Activated naive CD4-positive, alpha-beta T cell (primary cell): ENCODE measurements around the gene SPTLC2.

Experiments
- DNase-seq, 4 experiments: peaks; one replicate each; lab custom pipeline; 2025; lab: John Stamatoyannopoulos, UW

Gene SPTLC2

GRCh38 chr14:77505031-77505430 is 111.4 kb downstream of the SPTLC2 start:
- DNase-seq, result no peak

DNA sequence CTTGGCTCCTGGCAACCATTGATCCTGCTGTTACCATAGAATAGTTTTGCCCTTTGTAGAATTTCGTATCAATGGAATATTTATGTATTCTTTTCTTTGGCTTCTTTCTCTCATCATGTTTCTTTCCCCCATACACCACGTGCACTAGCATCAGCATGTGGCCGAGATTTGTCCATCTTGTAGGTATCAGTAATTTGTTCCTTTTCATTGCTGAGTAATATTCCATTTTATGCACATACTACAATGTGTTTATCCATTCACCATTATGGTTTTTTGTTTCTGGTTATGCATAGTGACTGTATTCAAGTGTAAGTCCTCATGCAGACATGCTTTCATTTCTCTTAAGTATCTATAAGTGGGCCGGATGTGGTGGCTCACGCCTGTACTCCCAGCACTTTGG is 113.3 kb downstream of the SPTLC2 start:
- no peak for DNase-seq

- DNase-seq, result no peak
Observed at GRCh38 chr14:77502109-77502782, 114.2 kb downstream of the SPTLC2 start.

- no peak for DNase-seq
Observed at GRCh38 chr14:77498984-77499527, 117.4 kb downstream of the SPTLC2 start.

- peak in 2 of 4 experiments; percentile 9 to 21 for DNase-seq
Observed at GRCh38 chr14:77498120-77498979, 118.1 kb downstream of the SPTLC2 start, which contains the start of gene ISM2. ISM2 (minus strand) TSS chr14:77498816; CDS start chr14:77498793, 23 bp downstream.

- DNase-seq, result no peak
Observed at GRCh38 chr14:77495334-77495733, 121.1 kb downstream of the SPTLC2 start.

DNA sequence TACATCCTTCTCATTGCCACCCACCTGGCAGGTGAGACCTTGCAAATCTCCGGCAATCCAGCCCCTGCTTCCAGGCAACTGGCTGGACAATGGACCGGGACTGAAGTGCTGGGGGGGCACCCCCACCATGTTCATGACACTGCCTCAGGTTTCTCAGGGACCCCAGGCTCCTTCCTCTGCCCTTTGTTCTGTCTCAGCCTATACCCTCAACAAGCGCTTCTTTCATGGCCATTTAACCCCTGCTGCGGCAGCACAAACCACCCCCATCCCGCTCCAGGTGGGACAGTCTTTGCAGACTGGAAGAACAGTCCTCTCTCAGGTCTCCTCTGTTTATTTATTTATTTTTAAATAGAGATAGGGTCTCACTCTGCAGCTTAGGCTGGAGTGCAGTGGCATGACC is 125.4 kb downstream of the SPTLC2 start:
- no peak for DNase-seq

DNA sequence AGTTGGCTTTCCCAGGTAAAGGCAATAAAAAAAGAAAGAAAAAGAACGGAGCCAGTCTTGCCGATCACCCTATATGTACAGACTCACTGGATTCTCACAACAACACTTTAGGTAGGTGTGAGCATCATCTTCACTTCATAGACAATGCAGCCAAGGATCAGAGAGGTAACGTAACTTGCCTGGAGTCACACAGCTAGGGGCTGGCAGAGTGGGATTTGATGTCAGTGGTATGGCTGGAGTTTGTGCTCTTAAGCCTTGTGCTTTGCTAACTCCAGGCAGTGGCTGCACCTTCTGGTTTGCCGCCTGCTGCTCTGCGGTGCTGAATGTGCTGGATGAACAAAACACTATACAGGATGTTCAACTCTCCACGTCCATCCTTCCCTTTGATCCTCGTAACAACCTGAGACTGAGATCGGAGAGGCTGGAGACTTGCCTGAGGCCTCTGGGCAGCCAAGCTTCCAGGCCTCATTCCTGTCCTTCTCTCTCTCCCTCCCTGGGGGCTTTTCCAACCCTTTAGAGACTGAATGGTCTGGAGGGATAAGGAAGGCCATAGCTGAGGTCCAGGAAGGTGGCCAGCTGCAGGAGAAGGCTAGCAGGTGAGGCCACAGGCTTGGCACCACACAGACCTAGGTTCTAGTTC is 126.0 kb downstream of the SPTLC2 start:
- no peak for DNase-seq

- no peak for DNase-seq
Observed at GRCh38 chr14:77489041-77489440, 127.4 kb downstream of the SPTLC2 start.

- no peak for DNase-seq
Observed at GRCh38 chr14:77488558-77488957, 127.9 kb downstream of the SPTLC2 start.

DNA sequence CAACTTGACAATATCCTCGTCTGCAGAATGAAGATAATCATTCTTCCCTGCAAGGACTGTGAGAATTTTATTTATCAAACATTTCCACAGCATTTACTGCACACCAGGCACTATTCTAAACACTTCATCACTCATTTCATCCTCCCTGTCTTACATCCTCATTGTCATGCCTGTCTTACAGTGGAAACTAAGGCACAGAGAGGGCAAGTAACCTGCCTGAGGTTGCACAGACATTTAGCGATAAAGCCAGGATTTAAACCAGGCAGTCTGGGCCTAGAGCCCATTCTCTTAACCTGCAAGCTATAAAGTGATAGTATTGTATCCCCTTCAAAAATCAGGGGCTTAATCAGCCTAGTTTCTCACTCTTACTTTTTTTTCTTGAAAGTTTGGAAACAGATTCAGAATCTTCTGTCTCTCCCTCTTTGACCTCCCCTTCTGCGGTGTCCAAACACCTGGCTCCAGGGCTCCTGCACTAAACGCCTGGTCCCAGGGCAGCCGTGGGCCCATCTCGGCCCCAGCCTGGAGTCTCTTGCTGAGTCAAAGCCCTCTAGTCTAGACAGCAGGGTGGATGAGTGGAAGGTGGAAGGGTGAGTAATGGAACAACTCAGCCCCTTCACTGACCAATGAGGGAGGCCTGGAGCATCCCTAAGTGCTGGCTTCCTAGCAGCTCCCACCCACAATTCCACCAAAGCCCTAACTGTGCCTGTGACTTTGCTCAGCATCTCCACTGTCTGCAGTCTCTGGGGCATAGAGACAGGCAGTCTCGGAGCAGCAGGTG is 130.3 kb downstream of the SPTLC2 start:
- DNase-seq, result no peak

DNA sequence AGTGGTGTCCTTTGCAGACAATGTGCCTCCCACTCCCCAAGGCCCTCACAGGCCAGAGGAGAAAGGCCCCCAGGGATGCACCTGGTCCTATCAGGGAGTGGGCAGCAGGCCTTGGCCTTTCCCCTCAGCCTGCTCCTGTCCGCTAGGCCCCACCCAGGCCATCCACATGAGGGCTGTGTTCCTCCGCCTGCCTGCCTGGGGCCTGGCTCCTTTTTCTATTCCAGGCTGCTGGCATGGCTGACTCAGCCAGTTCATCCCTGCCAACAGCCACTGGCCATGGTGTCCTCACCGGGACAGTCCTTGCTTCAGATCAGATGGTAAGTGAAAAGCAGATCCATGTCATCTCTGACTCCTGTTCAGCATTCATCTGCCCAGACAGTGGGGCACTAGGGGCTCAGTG is 131.2 kb downstream of the SPTLC2 start:
- DNase-seq, result no peak

GRCh38 chr14:77482422-77482821 is 134.0 kb downstream of the SPTLC2 start:
- DNase-seq, result no peak

GRCh38 chr14:77478796-77479195 is 137.6 kb downstream of the SPTLC2 start:
- no peak for DNase-seq

GRCh38 chr14:77478029-77478428 is 138.4 kb downstream of the SPTLC2 start:
- no peak for DNase-seq

- DNase-seq, result no peak
Observed at GRCh38 chr14:77475432-77476115, 140.9 kb downstream of the SPTLC2 start.

DNA sequence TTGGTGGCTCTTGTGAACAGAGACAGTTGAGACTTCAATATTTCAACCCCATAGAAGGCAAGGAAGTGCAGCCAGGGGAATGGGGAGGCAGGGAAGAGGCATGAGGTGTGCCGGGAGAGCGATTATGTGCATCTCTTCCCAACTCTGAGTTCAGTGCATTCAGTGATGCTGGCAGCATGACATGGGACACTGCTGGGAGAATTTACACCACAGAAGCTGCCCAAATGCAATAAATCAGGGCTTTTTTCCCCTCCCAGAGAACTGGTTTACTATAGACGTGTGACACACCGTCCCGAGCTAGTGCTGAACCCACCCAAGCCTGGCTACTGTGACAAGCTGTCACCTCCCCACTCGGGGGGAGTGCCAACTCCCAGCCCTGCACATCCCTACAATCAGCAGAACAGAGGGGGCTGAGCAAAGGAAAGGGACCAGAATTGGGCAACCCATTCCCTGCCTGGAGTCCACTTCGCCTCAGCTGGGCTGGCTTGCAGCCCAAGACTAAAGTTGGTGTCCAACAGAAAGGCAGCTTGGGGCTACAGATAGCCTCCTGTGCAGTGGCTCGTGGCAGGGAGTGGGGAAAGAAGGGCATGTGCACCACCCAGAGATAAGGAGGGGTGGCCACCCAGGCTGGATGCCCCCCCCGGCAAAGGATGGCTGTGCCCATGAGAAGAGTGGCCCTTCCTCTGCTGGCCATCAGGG is 141.8 kb downstream of the SPTLC2 start:
- DNase-seq, result no peak

DNA sequence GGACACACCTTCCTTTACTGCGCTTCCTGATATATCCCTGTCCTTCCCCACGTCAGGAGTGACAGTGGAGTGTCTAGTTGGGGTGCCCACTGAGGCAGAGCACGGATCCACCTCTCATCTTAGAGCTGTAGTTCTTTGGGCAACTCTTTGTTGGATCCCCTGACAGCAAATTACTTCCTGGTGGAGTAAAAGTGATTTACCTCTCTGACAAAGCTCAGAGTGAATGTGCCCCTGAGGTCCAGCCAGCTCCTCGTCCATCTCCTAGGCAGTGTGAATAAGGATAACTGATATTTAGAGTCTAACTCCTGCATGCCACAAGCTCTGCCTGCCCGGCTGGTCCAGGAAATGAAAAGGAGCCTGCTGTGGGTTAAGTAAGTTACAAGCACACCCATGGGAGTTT is 142.5 kb downstream of the SPTLC2 start:
- no peak for DNase-seq

DNA sequence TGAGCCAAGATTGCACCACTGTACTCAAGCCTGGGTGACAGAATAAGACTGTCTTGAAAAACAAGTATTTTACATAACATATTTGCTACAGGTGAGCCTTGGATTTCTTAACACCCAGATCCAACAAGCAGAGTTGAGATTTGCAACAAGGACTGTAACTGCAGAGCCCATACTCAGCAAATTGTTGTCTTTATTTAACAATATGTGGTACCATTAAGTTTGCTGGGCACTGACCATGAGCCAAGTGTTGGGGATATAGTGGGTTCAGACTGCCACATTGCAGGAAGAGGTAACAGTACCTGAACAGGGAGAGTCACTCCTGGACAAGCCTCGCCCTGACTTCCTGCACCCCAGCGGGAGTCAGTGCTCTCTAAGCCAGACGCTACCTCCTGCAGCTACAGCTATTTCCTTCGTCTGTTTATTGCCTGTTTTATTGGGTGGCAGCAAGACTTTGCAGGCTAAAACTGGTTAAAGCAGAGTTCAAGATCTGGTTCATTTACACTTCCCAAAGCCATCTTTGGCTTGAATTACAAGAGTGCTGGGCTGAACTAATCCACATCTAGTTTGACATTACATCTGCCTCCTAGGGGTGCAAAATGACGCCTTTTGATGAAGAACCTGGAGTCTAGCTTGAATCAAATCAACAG is 146.1 kb downstream of the SPTLC2 start:
- DNase-seq, result no peak

GRCh38 chr14:77469539-77469938 is 146.9 kb downstream of the SPTLC2 start:
- DNase-seq, result no peak
